IMR-90 (cell line): ENCODE results near the gene NOL9. TPM values are rescaled to one million over a fixed set of nuclear protein-coding genes. Genes with fewer than 3 reads are reported as not detected.

ENCODE experiments used
- ATAC-seq: fragments of 200-7000 bp; cut with Tn5 transposase; 2 replicates; pipeline ENCODE4 v1.9.1; 2020; ENCODE audit warnings: low read depth, mild to moderate bottlenecking, moderate library complexity
- BruUV-seq: library from RNA; stranded (reverse); fragments of 400-500 nt; replicated peaks from 2 replicates; lab custom pipeline; 2021; lab: Mats Ljungman, UMichigan
- CTCF ChIA-PET: fragments of 300-600 bp; formaldehyde crosslinking; extraction: SDS; loops from one replicate; lab custom pipeline; 2021; ENCODE audit warnings: antibody characterized with exemption; lab: Yijun Ruan, JAX
- POLR2A ChIA-PET: fragments of 300-600 bp; sonication (Branson Sonifier 250); formaldehyde crosslinking; loops from one replicate; lab custom pipeline; 2022; ENCODE audit warnings: antibody characterized with exemption; ENCODE audit not compliant: unreplicated experiment; lab: Charles Lee
- DNase-seq: peaks from one replicate; pipeline ENCODE4 v3.0.0; 2013
- H2AFZ ChIP-seq: replicated peaks from 2 replicates; pipeline ENCODE3; 2013; ENCODE audit warnings: low read length, mild to moderate bottlenecking; ENCODE audit not compliant: poor library complexity
- H2AK5ac ChIP-seq: 2 replicates; pipeline ENCODE4 v1.6.1; 2013; ENCODE audit warnings: low read depth, low read length, inconsistent platforms
- H2AK9ac ChIP-seq: replicated peaks from 2 replicates; pipeline ENCODE3; 2013; ENCODE audit warnings: mild to moderate bottlenecking, low read depth, low read length, moderate library complexity; ENCODE audit not compliant: poor library complexity
- H2BK120ac ChIP-seq: 2 replicates; pipeline ENCODE4 v1.6.1; 2013; ENCODE audit warnings: low read depth, low read length, inconsistent platforms
- H2BK15ac ChIP-seq: 3 replicates; pipeline ENCODE4 v1.6.1; 2013; ENCODE audit warnings: low read depth, low read length, inconsistent platforms
- H2BK20ac ChIP-seq: 2 replicates; pipeline ENCODE4 v1.6.1; 2013; ENCODE audit warnings: low read depth, mild to moderate bottlenecking, inconsistent platforms, low read length, moderate library complexity
- H2BK5ac ChIP-seq: 2 replicates; pipeline ENCODE4 v1.6.1; 2013; ENCODE audit warnings: mild to moderate bottlenecking, low read depth, low read length, inconsistent platforms; ENCODE audit not compliant: poor library complexity, severe bottlenecking
- H3K14ac ChIP-seq: replicated peaks from 2 replicates; pipeline ENCODE4 v1.6.1; 2013; ENCODE audit warnings: low read depth, low read length, inconsistent platforms
- H3K18ac ChIP-seq: 2 replicates; pipeline ENCODE4 v1.6.1; 2013; ENCODE audit warnings: low read depth, low read length, control low read depth
- H3K23ac ChIP-seq: 2 replicates; pipeline ENCODE4 v1.6.1; 2013; ENCODE audit warnings: low read depth, low read length, inconsistent platforms
- H3K27ac ChIP-seq: 2 replicates; pipeline ENCODE4 v1.5.1; 2013; ENCODE audit warnings: mild to moderate bottlenecking, control low read depth, low read length; ENCODE audit not compliant: insufficient read depth
- H3K27me3 ChIP-seq: 2 replicates; pipeline ENCODE4 v1.6.1; 2013; ENCODE audit warnings: low read length; ENCODE audit not compliant: control insufficient read depth, insufficient read depth
- H3K36me3 ChIP-seq: 2 replicates; pipeline ENCODE4 v1.6.1; 2013; ENCODE audit warnings: low read length, mixed read lengths; ENCODE audit not compliant: control insufficient read depth, insufficient read depth
- H3K4ac ChIP-seq: 2 replicates; pipeline ENCODE4 v1.6.1; 2013; ENCODE audit warnings: low read depth, low read length, inconsistent platforms
- H3K4me1 ChIP-seq: 2 replicates; pipeline ENCODE4 v1.6.1; 2013; ENCODE audit warnings: low read length, mixed read lengths; ENCODE audit not compliant: control insufficient read depth, insufficient read depth
- H3K4me2 ChIP-seq: 2 replicates; pipeline ENCODE4 v1.6.1; 2013; ENCODE audit warnings: low read depth, mild to moderate bottlenecking, control low read depth, low read length, moderate library complexity
- H3K4me3 ChIP-seq: 2 replicates; pipeline ENCODE4 v1.5.1; 2013; ENCODE audit warnings: low read depth, mild to moderate bottlenecking, control low read depth, low read length, moderate library complexity; ENCODE audit not compliant: insufficient read depth
- H3K56ac ChIP-seq: 2 replicates; pipeline ENCODE4 v1.6.1; 2013; ENCODE audit warnings: low read length, inconsistent platforms; ENCODE audit not compliant: insufficient read depth; ENCODE audit errors: extremely low read depth
- H3K79me1 ChIP-seq, 2 experiments: 2 replicates each; pipeline ENCODE4 v1.6.1; 2013; ENCODE audit warnings: low read length in 2 of 2, inconsistent platforms in 1 of 2, low read depth in 1 of 2
- H3K9ac ChIP-seq: 2 replicates; pipeline ENCODE4 v1.6.1; 2013; ENCODE audit warnings: low read depth, low read length, control low read depth
- H3K9me1 ChIP-seq: 2 replicates; pipeline ENCODE4 v1.6.1; 2013; ENCODE audit warnings: low read length, inconsistent platforms; ENCODE audit not compliant: insufficient read depth
- H3K9me3 ChIP-seq: 2 replicates; pipeline ENCODE4 v1.6.1; 2013; ENCODE audit warnings: low read length; ENCODE audit not compliant: control insufficient read depth, insufficient read depth
- H4K20me1 ChIP-seq: 2 replicates; pipeline ENCODE4 v1.6.1; 2013; ENCODE audit warnings: low read length, inconsistent platforms; ENCODE audit not compliant: insufficient read depth
- H4K5ac ChIP-seq: 2 replicates; pipeline ENCODE4 v1.6.1; 2013; ENCODE audit warnings: mild to moderate bottlenecking, low read depth, low read length, control low read depth
- H4K8ac ChIP-seq, 2 experiments: 2 replicates each; pipeline ENCODE4 v1.6.1; 2013; ENCODE audit warnings: low read depth in 2 of 2, low read length in 2 of 2, control low read depth in 1 of 2, inconsistent platforms in 1 of 2
- H4K91ac ChIP-seq: 2 replicates; pipeline ENCODE4 v1.6.1; 2013; ENCODE audit warnings: low read depth, low read length, inconsistent platforms; ENCODE audit not compliant: insufficient read depth
- BHLHE40 ChIP-seq: fragments of 150-350 bp; IDR thresholded peaks from 2 replicates; pipeline ENCODE4 v1.6.1; 2016; ENCODE audit warnings: mild to moderate bottlenecking, low read depth, low read length
- CEBPB ChIP-seq: IDR thresholded peaks from 2 replicates; pipeline ENCODE4 v1.6.1; 2012; ENCODE audit warnings: low read depth, low read length, improper control_type of control experiment
- CHD1 ChIP-seq: IDR thresholded peaks from 2 replicates; pipeline ENCODE4 v1.6.1; 2012; ENCODE audit warnings: low read depth, low read length, improper control_type of control experiment
- FOS ChIP-seq: fragments of 150-350 bp; IDR thresholded peaks from 2 replicates; pipeline ENCODE4 v1.6.1; 2016; ENCODE audit warnings: low read depth, low read length
- MAFK ChIP-seq: IDR thresholded peaks from 2 replicates; pipeline ENCODE4 v1.6.1; 2012; ENCODE audit warnings: low read depth, low read length, improper control_type of control experiment
- MAZ ChIP-seq: IDR thresholded peaks from 2 replicates; pipeline ENCODE4 v1.6.1; 2012; ENCODE audit warnings: low read depth, mild to moderate bottlenecking, low read length, improper control_type of control experiment, moderate library complexity, borderline replicate concordance
- MXI1 ChIP-seq: IDR thresholded peaks from 2 replicates; pipeline ENCODE4 v1.6.1; 2012; ENCODE audit warnings: low read depth, mild to moderate bottlenecking, low read length, moderate library complexity, borderline replicate concordance
- NFE2L2 ChIP-seq: fragments of 150-350 bp; IDR thresholded peaks from 2 replicates; pipeline ENCODE4 v1.6.1; 2016; ENCODE audit warnings: low read depth, mild to moderate bottlenecking, low read length
- POLR2A ChIP-seq: IDR thresholded peaks from 2 replicates; pipeline ENCODE4 v1.6.1; 2012; ENCODE audit warnings: mild to moderate bottlenecking, low read depth, low read length
- RCOR1 ChIP-seq: IDR thresholded peaks from 2 replicates; pipeline ENCODE4 v1.6.1; 2012; ENCODE audit warnings: mild to moderate bottlenecking, low read length, improper control_type of control experiment; ENCODE audit not compliant: insufficient replicate concordance
- RFX5 ChIP-seq: IDR thresholded peaks from 2 replicates; pipeline ENCODE4 v1.8.0; 2012; ENCODE audit warnings: low read depth, mild to moderate bottlenecking, low read length, moderate library complexity
- WGBS, 2 experiments: methylation state at CpG; one replicate each; pipeline versions ENCODE4 v1.1.5 to v1.1.7; 2013; ENCODE audit warnings: missing lambda C conversion rate in 2 of 2; ENCODE audit not compliant: insufficient read length in 1 of 2; ENCODE audit errors: extremely low coverage in 2 of 2; 5-methylcytosine and 5-hydroxymethylcytosine counted together
- dilution Hi-C: fragments of 300-500 bp; cut with HindIII; formaldehyde crosslinking; loops from one replicate; pipeline ENCODE4 v1.14.3; 2018; ENCODE audit warnings: low sequenced_read_pairs; ENCODE audit not compliant: unreplicated experiment
- in situ Hi-C: fragments of 300-500 bp; cut with MboI; formaldehyde crosslinking; loops from 3 replicates; pipeline ENCODE4 v1.14.3; 2019; ENCODE audit warnings: low sequenced_read_pairs, inconsistent platforms, mixed read lengths
- intact Hi-C: fragments of 100-400 bp; cut with micrococcal nuclease; formaldehyde crosslinking; loops from 2 replicates; pipeline ENCODE4 v1.10.0; 2022
- polyA plus RNA-seq, 3 experiments: library from polyadenylated mRNA; depleted of rRNA; stranded (reverse); fragments of >200 nt; gene quantifications; 2 replicates each; pipeline ENCODE4 v1.2.3, GENCODE V29; 2012; ENCODE audit warnings: low replicate concordance in 1 of 3
- total RNA-seq: library from RNA; depleted of rRNA; stranded (reverse); fragments of >200 nt; gene quantifications from 2 replicates; pipeline ENCODE4 v1.2.3, GENCODE V29; 2012
- TF ChIP-seq, protein P1 (sequence below): fragments of 150-350 bp; IDR thresholded peaks from 2 replicates; pipeline ENCODE4 v1.6.1; 2016; ENCODE audit warnings: low read depth, mild to moderate bottlenecking, low read length, moderate library complexity, borderline replicate concordance
- TF ChIP-seq, protein P2 (sequence below): conservative IDR thresholded peaks from 2 replicates; pipeline ENCODE4 v1.5.1; 2012; ENCODE audit warnings: mild to moderate bottlenecking, low read depth, low read length, improper control_type of control experiment

The NOL9 gene
- total and polyA plus RNA-seq, 2 of the 4 experiments (the other 2 are of a cell fraction) = 13.0 to 19.2 TPM

DNA sequence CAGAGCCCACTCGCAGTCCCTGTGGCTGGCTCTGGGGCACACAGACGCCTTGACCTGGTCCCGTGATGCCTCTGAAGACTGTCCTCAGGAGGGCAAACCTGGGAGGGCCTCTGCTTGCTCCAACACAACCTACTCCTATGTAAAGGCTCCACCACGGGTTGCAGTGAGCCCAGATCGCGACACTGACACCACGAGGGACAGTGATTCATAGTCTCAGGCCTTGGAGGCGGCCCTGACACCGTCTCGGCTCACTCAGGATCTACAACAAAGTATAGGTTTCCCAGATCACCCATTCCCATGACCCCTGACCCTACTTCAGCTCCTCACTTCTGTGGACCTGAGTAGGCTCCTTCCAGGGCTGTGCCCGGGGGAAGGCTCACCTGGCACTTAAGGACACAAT lies 28.0 kb downstream of the NOL9 start:
- Histone ChIP-seq H4K20me1 (no peaks in the 10 kb centered on the region), H4K5ac (no peak overlapping the region), H3K56ac (no peak overlapping the region), H3K9me1 (no peaks in the 10 kb centered on the region; the same call in 1 of the 2 replicates), H3K4me2 (no peak overlapping the region), H3K4me3 (no peak overlapping the region), H3K27me3 (no peaks in the 10 kb centered on the region), H2AK5ac (no peak overlapping the region), H4K8ac (no peak overlapping the region), H2AK9ac (no peak overlapping the region), H3K36me3 (peaks cover 40% of the 10 kb centered on the region), H4K91ac (no peak overlapping the region), H2BK20ac (no peak overlapping the region), H3K79me1 (no peaks in the 10 kb centered on the region; a peak in 1 of 4 replicates), H2AFZ (no peak overlapping the region), H3K14ac (no peak overlapping the region), H3K4ac (no peak overlapping the region), H2BK15ac (no peak overlapping the region), H3K23ac (no peak overlapping the region), H3K9ac (no peak overlapping the region), H2BK120ac (no peak overlapping the region), H2BK5ac (no peak overlapping the region), H3K27ac (no peak overlapping the region), H3K4me1 (no peaks in the 10 kb centered on the region), H3K9me3 (no peaks in the 10 kb centered on the region), H3K18ac (no peak overlapping the region)
- intact Hi-C loops (no loop called here), in situ Hi-C loops (no loop called here), dilution Hi-C loops (no loop called here)
- TF ChIP-seq RFX5 (no peak), CHD1 (no peak), MAFK (no peak), NFE2L2 (no peak), MAZ (no peak), MXI1 (no peak), RCOR1 (no peak), BHLHE40 (no peak), POLR2A (no peak), CEBPB (no peak), FOS (no peak)
- TF ChIP-seq, protein P1, sequence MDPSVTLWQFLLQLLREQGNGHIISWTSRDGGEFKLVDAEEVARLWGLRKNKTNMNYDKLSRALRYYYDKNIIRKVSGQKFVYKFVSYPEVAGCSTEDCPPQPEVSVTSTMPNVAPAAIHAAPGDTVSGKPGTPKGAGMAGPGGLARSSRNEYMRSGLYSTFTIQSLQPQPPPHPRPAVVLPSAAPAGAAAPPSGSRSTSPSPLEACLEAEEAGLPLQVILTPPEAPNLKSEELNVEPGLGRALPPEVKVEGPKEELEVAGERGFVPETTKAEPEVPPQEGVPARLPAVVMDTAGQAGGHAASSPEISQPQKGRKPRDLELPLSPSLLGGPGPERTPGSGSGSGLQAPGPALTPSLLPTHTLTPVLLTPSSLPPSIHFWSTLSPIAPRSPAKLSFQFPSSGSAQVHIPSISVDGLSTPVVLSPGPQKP = no peak
- TF ChIP-seq, protein P2, sequence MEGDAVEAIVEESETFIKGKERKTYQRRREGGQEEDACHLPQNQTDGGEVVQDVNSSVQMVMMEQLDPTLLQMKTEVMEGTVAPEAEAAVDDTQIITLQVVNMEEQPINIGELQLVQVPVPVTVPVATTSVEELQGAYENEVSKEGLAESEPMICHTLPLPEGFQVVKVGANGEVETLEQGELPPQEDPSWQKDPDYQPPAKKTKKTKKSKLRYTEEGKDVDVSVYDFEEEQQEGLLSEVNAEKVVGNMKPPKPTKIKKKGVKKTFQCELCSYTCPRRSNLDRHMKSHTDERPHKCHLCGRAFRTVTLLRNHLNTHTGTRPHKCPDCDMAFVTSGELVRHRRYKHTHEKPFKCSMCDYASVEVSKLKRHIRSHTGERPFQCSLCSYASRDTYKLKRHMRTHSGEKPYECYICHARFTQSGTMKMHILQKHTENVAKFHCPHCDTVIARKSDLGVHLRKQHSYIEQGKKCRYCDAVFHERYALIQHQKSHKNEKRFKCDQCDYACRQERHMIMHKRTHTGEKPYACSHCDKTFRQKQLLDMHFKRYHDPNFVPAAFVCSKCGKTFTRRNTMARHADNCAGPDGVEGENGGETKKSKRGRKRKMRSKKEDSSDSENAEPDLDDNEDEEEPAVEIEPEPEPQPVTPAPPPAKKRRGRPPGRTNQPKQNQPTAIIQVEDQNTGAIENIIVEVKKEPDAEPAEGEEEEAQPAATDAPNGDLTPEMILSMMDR = no peak
- DNase-seq (no peak), ATAC-seq (no peak)
- BruUV-seq = no TSS peak
- POLR2A ChIA-PET = no interaction called here
- CTCF ChIA-PET = no interaction called here
- 75% methylated on average over 4 of the region's 11 CpGs; no CpG with 5 or more reads in 1 of the 2 experiments for WGBS, 2 experiments
